Endothelial cell (in vitro differentiated cells): ENCODE results near the gene CTU1. TPM values are rescaled to one million over a fixed set of nuclear protein-coding genes. Genes with fewer than 3 reads are reported as not detected.

ENCODE experiments used
- DNase-seq: peaks from one replicate; pipeline ENCODE4 v3.0.0; 2021; ENCODE audit warnings: low spot score
- H3K27ac Mint-ChIP-seq: one replicate; pipeline ENCODE4 v1.8.0; 2021; ENCODE audit warnings: mixed read lengths, inconsistent platforms; ENCODE audit not compliant: unreplicated experiment
- H3K27me3 Mint-ChIP-seq: one replicate; pipeline ENCODE4 v1.8.0; 2021; ENCODE audit warnings: mild to moderate bottlenecking, moderate library complexity, mixed read lengths, inconsistent platforms; ENCODE audit not compliant: unreplicated experiment
- H3K36me3 Mint-ChIP-seq: one replicate; pipeline ENCODE4 v1.8.0; 2021; ENCODE audit warnings: mild to moderate bottlenecking, low read depth, mixed read lengths, inconsistent platforms; ENCODE audit not compliant: unreplicated experiment
- H3K4me1 Mint-ChIP-seq: one replicate; pipeline ENCODE4 v1.8.0; 2021; ENCODE audit warnings: mild to moderate bottlenecking, mixed read lengths, inconsistent platforms; ENCODE audit not compliant: unreplicated experiment
- H3K4me3 Mint-ChIP-seq: one replicate; pipeline ENCODE4 v1.8.0; 2021; ENCODE audit warnings: mild to moderate bottlenecking, mixed read lengths, inconsistent platforms; ENCODE audit not compliant: unreplicated experiment
- H3K9me3 Mint-ChIP-seq: one replicate; pipeline ENCODE4 v1.8.0; 2021; ENCODE audit warnings: mixed read lengths, inconsistent platforms; ENCODE audit not compliant: unreplicated experiment
- total RNA-seq: library from RNA; stranded (reverse); fragmentation: NEBNext Ultra II Directional; extraction: Animal tissue kit (Norgen Biotek cat#: 25700); gene quantifications from one replicate; pipeline ENCODE4 v1.2.1, GENCODE V29; 2021; ENCODE audit not compliant: unreplicated experiment
- TF ChIP-seq, protein P1 (sequence below): fragments of 200-600 bp; sonication (generic); IDR thresholded peaks from one replicate; pipeline ENCODE4 v1.5.0; 2021; ENCODE audit warnings: antibody characterized with exemption; ENCODE audit not compliant: unreplicated experiment

The CTU1 gene
- total RNA-seq, 1 donor from 2014 or later: 5.4 TPM

GRCh38 chr19:51122112-51122981 is 14.1 kb upstream of the CTU1 start:
- no peak for DNase-seq
- no peak overlapping the region for H3K4me3 Mint-ChIP-seq
- H3K4me1 Mint-ChIP-seq: peaks cover 33% of the 10 kb centered on the region
- no peaks in the 10 kb centered on the region for H3K9me3 Mint-ChIP-seq
- TF ChIP-seq, protein P1, sequence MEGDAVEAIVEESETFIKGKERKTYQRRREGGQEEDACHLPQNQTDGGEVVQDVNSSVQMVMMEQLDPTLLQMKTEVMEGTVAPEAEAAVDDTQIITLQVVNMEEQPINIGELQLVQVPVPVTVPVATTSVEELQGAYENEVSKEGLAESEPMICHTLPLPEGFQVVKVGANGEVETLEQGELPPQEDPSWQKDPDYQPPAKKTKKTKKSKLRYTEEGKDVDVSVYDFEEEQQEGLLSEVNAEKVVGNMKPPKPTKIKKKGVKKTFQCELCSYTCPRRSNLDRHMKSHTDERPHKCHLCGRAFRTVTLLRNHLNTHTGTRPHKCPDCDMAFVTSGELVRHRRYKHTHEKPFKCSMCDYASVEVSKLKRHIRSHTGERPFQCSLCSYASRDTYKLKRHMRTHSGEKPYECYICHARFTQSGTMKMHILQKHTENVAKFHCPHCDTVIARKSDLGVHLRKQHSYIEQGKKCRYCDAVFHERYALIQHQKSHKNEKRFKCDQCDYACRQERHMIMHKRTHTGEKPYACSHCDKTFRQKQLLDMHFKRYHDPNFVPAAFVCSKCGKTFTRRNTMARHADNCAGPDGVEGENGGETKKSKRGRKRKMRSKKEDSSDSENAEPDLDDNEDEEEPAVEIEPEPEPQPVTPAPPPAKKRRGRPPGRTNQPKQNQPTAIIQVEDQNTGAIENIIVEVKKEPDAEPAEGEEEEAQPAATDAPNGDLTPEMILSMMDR: no peak
- no peaks in the 10 kb centered on the region for H3K36me3 Mint-ChIP-seq
- H3K27me3 Mint-ChIP-seq: peaks cover 13% of the 10 kb centered on the region
- peak overlapping the region; percentile 48 for H3K27ac Mint-ChIP-seq

GRCh38 chr19:51121257-51121656 is 13.0 kb upstream of the CTU1 start:
- Mint-ChIP-seq H3K4me3 (no peak overlapping the region), H3K27me3 (peaks cover 14% of the 10 kb centered on the region), H3K27ac (no peak overlapping the region), H3K9me3 (no peaks in the 10 kb centered on the region), H3K4me1 (peaks cover 23% of the 10 kb centered on the region), H3K36me3 (no peaks in the 10 kb centered on the region)
- TF ChIP-seq, protein P1: no peak
- DNase-seq: no peak

- TF ChIP-seq, protein P1: no peak
- peaks cover 16% of the 10 kb centered on the region for H3K27me3 Mint-ChIP-seq
- H3K9me3 Mint-ChIP-seq: no peaks in the 10 kb centered on the region
- H3K27ac Mint-ChIP-seq: no peak overlapping the region
- DNase-seq: no peak
- H3K4me1 Mint-ChIP-seq: peaks cover 23% of the 10 kb centered on the region
- H3K4me3 Mint-ChIP-seq: no peak overlapping the region
- no peaks in the 10 kb centered on the region for H3K36me3 Mint-ChIP-seq
Observed at GRCh38 chr19:51120160-51120559, 12.0 kb upstream of the CTU1 start.

- Mint-ChIP-seq H3K4me1 (peaks cover 23% of the 10 kb centered on the region), H3K36me3 (no peaks in the 10 kb centered on the region), H3K27me3 (peaks cover 18% of the 10 kb centered on the region), H3K27ac (no peak overlapping the region), H3K9me3 (no peaks in the 10 kb centered on the region), H3K4me3 (no peak overlapping the region)
- DNase-seq: no peak
- TF ChIP-seq, protein P1: no peak
Observed at GRCh38 chr19:51119611-51120010, 11.4 kb upstream of the CTU1 start.

DNA sequence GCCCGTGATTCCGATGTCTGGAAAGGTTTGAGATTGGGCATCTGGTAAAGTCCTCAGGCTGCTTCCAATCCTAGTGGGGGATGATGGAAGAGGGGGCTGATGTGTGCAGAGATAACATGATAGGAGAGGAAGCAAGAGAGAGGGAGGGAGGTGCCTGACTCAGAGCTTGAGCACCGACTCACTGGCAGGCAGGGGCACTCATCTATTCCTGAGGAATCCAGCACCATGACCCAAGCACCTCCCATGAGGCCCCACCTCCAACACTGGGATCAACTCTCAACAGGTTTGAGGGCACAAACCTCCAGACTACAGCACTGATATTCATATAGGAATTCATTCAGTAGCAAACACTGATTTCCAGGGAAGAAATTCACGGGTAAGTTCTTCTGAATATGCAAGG is 10.9 kb upstream of the CTU1 start:
- H3K9me3 Mint-ChIP-seq: no peaks in the 10 kb centered on the region
- no peak overlapping the region for H3K27ac Mint-ChIP-seq
- TF ChIP-seq, protein P1: no peak
- peaks cover 22% of the 10 kb centered on the region for H3K4me1 Mint-ChIP-seq
- H3K4me3 Mint-ChIP-seq: no peak overlapping the region
- H3K36me3 Mint-ChIP-seq: no peaks in the 10 kb centered on the region
- DNase-seq: no peak
- peaks cover 18% of the 10 kb centered on the region for H3K27me3 Mint-ChIP-seq
